ENCODE results near the gene FADD.

The FADD gene

DNA sequence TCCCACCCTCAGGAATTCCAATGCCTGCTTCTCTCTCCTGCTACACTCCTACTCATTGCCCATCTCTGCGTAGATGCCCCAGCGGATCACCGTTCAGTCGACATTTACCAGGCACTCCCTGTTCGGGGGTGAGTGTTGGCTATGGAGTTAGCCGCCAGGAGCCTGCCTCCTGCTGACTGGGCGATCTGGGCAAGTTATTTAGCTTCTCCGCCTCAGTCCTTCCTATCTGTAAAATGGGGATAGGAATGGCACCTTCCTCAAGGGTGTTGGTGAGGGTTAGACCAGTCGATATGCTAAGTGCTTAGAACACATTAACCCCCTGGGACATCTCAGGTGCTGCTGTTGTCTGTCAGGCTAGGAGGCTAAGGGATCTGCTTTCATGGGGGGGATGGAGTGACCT lies 30.9 kb downstream of the FADD start:
- no peak for DNase-seq (ENCODE audit: low read depth)

DNA sequence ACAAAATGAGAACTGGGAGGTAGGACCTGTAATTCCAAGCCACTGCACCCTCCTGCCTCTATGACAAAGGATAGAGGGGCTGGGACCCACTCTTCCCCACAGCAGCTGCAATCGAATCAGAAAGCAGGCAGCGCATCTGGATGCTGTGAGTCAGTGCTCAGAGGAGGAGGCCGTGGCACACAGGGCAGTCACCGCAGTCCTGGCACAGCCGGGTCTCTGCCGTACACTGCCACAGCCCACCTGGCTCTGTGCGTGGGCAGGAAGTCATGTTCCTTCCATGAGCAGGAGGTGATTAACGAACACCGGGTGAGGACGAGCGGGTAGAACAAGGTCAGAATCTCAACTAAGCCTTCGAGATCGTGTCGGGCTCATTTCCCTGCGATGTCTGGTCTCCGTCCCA lies 37.2 kb downstream of the FADD start:
- DNase-seq (ENCODE audit: low read depth) = no peak

DNA sequence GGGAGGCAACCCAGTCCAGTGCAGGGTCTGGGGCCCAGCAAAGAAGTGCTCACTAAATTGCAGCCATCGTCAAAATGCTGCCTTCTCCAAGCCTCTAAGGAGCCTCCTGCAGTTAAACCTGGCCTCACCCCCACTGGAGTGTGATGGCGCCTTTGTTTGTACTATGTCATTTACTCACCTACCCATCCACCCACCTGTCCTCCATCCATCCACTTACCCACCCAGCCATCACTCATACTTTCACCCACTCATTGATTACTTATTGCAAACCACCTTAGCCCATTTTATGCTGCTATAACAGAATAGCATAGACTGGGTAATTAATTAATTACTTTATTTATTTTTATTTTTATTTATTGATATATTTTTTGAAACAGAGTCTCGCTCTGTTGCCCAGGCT lies 38.6 kb downstream of the FADD start:
- DNase-seq (ENCODE audit: low read depth) = no peak

DNA sequence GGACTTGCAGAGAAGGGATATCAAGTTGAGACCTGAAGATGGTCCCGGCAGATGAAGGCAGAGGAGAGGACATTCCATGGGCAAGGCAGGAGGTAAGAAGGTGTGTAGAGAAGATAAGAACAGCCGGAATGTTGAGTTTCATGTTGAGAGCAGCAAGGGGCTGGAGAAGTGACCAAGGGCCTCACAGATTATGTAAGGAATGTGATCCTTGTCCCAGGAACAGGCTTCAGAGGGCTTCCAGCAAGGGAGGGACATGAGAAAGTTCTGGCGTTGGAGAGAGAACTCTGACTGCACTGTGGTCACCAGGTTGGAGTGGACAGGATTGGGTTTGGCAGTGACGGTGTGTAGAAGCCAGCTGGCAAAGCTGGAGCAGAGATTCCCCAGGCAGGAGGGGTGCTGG lies 39.8 kb downstream of the FADD start:
- DNase-seq (ENCODE audit: low read depth) = no peak

DNA sequence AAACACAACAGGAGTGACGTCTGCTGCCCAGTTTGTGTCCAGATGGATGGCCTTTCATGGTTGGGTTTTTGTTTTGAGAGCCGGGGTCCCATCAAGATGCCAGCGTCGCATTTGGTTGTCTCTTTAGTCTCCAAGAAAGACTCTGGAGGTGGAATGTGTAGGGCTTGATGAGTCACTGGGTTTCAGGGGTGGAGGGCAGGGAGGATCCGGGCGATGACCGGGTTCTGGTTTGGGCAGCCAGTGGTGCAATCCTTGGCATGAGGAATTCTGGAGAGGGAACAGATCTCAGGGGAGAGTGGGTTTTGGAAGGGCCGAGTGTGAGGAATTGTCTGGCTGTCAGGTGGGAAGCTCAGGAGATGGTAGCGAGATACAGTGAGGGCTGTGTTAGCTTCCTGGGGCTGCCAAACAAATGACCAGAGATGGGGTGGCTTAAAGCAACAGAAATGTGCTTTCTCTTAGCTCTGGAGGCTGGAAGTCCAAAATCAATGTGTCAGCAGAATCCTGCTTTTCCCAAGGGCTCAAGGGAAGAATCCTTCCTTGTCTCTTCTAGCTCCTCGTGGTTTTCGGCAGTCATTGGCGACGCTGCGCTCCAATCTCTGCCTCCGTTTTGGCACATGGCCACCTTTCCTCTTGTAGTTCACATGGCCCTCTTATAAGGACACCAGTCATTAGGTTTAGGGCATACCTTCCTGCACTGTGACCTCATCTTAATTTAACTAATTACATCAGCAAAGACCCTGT lies 41.0 kb downstream of the FADD start:
- DNase-seq (ENCODE audit: low read depth) = no peak

DNA sequence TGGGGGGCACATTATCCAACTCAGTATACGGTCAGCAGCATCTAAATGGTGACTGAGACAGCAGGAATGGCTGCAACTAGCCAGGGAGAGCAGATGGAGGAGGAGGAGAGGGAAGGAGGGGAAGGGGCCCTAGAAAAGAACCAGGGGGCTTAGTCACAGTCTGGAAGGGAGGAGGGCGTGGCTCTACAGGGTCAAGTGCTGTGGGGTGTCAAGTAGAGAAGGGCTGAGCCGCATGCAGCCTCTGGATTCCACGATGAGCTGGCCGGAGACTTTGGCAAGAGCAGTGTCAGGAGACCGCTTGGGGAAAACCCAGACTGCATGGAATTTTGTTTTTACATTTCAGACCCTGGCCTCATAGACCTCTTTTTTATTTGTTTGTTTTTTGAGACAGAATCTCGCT lies 41.6 kb downstream of the FADD start:
- DNase-seq (ENCODE audit: low read depth) = peak; percentile 23

DNA sequence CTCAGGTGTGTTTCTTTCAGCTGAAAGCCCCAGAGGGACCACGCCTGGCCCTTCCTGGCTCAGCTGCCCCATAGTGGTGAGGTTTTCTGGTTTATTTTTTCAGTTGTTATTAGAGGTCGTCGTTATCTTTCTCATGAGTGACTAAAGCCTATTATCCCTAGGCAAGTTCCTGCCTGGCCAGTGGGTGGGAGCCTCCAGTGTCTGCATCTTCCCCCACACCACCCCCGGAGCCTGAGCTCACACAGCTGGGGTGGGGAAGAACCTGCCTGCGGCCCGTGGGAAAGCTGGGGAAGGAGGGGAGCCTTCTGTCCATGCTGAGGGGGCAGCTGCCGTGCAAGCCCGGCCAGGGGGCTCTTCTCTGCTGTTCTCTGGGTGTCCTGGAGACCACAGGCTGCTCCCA lies 43.1 kb downstream of the FADD start:
- DNase-seq (ENCODE audit: low read depth) = no peak

DNA sequence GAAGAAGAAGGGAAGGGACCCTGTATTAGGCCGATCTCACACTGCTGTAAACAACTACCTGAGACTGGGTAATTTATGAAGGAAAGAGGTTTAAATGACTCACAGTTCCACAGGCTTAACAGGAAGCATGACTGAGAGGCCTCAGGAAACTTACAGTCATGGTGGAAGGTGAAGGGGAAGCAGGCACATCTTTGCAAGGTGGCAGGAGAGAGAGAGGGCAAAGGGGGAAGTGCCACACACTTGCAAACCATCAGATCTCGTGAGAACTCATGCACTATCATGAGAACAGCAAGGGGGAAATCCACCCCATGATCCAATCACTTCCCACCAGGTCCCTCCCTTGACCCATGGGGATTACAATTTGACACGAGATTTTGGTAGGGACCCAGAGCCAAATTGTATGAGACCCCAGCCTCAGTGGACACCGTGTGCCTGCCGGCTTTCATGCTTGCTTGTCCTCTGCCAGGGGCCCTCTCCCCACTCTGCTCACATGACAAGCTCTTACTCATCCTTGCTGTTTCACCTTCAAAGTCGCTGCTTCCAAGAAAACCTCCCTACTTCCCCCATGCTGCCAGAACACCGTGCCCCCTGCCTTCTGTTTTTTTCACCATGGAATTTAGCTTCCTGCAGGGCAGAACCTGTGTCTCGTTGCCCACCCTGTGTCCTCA lies 44.1 kb downstream of the FADD start:
- no peak for DNase-seq (ENCODE audit: low read depth)

DNA sequence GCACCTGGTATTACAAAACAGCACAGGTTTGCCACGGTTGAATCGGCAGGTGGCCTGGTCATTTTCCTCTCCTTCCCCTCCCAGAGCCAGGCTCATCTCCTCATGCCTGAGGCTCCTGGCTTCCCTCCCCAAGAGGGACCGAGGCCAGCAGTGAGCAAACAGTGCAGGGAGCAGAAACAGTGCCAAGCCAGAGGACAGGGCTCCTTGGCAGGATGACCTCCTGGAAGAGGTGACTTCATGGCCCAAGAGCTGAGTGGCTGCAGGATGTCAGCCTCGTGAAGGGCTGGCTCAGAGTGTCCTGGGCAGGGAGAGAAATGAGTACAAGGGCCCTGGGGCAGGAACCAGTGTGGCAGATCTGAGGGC lies 44.6 kb downstream of the FADD start:
- DNase-seq (ENCODE audit: low read depth) = no peak

DNA sequence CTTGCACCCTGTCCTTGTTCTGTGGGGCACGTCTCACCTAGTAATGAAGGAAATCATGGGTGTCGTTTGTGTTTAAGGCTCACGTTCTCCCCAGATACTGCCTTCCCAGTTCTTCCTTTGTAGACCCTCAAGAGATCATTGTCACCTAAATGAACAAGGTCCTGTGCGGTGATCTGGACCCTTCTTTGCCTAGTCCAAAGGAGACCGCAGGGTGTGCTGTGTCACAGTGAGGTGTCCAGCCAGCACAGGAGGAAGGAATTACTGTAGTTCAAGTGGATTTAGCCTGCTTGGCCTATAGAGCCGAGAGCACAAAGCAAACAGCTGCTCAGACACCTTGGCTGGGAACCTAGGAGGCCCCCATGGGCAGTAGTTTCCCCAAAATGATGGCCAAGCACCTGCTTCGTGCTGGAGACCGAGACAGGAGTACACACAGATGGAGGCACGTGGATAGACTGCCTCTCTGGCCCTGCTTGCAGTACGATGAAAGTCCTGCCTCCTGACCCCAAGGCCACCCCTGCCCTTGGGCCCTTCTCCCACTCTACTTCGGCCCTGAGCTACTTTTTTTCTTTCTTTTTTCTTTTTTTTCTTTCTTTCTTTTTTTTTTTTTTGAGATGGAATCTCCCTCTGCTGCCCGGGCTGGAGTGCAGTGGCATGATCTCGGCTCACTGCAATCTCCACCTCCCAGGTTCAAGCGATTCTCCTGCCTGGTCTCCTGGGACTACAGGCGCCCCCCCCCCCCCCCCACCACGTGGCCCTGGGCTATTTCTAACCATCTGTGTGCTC lies 48.0 kb downstream of the FADD start:
- DNase-seq (ENCODE audit: low read depth) = no peak

DNA sequence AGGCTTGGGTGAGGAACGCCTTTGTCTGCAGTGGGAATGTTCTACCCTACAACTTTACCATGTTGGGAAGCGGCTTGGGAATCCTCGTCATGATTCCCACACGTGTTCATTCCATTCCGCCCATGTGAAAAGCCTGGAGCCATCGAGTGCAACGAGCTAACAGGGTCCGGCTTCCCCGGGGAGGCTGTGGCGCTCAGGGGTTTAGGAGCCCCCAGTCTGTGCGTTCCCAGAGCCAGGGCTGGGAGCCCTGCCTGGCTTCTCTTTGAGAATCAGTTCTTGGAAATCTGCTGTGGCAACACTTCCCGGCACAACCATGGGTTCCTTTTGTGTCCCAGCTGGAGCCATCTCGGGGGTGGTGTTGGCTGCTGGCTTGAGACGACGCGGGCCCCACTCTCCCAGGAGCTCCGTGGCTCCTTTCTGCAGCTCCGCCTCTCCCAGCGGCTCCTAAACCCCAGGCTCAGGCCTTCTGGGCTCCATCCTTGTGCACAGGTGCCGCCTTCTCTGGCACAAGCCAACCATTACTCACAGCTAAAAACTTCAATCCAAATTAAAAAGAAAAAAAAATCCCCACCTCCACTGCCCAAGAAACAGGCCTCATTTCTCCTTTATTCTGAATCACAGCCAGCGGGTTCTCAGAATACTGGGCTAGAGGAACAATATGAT lies 48.7 kb downstream of the FADD start:
- DNase-seq (ENCODE audit: low read depth) = no peak

DNA sequence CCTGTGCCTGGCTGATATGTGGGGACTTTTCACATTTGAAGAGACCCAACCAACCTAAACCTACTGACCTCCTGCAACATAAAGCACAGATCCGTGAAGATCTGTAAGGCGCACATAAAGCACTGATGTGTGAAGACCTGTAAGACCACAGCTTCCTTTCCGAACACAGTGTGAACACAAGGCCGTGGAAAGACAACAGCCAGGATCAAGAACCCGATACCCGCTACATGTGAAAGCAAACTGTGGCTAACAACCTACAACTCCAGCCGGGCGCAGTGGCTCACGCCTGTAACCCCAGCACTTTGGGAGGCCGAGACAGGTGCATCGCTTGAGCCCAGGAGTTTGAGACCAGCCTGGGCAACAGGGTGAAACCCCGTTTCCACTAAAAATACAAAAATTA lies 49.7 kb downstream of the FADD start:
- DNase-seq (ENCODE audit: low read depth) = no peak

DNA sequence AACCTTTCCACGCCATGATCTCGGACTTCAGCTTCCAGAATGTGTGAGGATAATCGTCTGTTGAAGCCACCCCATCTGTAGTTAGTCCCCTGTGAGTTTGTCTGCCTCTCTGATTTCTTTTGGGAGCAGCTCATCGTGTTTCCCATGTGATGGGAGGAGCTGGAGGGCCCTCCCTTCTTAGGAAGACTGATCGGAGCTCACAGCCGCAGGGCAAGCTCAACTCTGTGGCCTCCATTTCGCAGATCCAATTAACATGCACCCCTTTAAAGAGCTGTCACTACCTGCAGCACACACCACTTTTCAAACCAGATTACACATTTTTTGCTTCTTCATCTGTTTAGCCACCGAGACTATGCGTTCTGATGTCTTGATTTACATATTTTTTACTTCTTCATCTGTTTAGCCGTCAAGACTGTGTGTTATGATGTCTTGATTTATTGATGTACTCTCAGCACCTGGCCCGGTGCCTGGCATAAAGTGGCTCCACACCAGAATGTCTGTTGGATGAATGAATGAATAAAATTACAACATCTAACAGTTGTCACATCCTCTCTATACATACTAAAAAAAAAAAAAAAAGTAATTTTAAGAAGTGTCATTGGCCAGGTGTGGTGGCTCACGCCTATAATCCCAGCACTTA lies 52.5 kb downstream of the FADD start:
- no peak for DNase-seq (ENCODE audit: low read depth)
